C4-2B (cell line): Measurements from ENCODE around the gene PFN1.

Experiments
- CTCF ChIP-seq: fragments of 450-650 bp; conservative IDR thresholded peaks from 2 replicates; pipeline ENCODE4 v1.5.1; 2017; ENCODE audit warnings: mild to moderate bottlenecking
- ZFX ChIP-seq: fragments of 450-650 bp; IDR thresholded peaks from 2 replicates; pipeline ENCODE4 v1.6.1; 2017

- TF ChIP-seq CTCF (no peak), ZFX (no peak)
These were observed 47.2 kb downstream of the PFN1 start for GRCh38 chr17:4901108-4901647.
